Measurements from ENCODE around the gene HNRNPUL1.

- no peak for TF ChIP-seq SPI1 (IDR thresholded peaks at IDR 0.05; ENCODE audit: low read depth, low read length)
- TF ChIP-seq POLR2A (IDR thresholded peaks at IDR 0.05; ENCODE audit: low read depth, low read length): no peak
- TF ChIP-seq POU2F2 (IDR thresholded peaks at IDR 0.05; ENCODE audit: low read depth, low read length): no peak
Observed at GRCh38 chr19:41253660-41254059, 10.5 kb upstream of the HNRNPUL1 start.

Data from GM12891 (cell line).